Prostate gland (tissue), 2 donors: ENCODE results near the gene ADD1. TPM values are rescaled to one million over a fixed set of nuclear protein-coding genes. Genes with fewer than 3 reads are reported as not detected.
A peak's percentile ranks its signal among the peaks of the same experiment; 100 is the strongest.

Experiments
- DNase-seq: peaks from one replicate; pipeline ENCODE4 v3.0.0-alpha.2; 2019; ENCODE audit warnings: low spot score
- H3K27ac ChIP-seq, 2 donors: fragments of 200-600 bp; sonication (generic); 2 replicates each; pipeline ENCODE4 v1.5.1; 2017 to 2019
- H3K27me3 ChIP-seq: fragments of 200-600 bp; sonication (generic); replicated peaks from 2 replicates; pipeline ENCODE4 v1.5.1; 2019; ENCODE audit not compliant: insufficient read depth
- H3K36me3 ChIP-seq, 2 donors: fragments of 200-600 bp; sonication (generic); 1 replicate in 1 of 2; 2 replicates in 1 of 2; pipeline versions ENCODE4 v1.5.1 to v1.8.1; 2017 to 2019
- H3K4me1 ChIP-seq: fragments of 200-600 bp; sonication (generic); replicated peaks from 2 replicates; pipeline ENCODE4 v1.5.1; 2019
- H3K4me3 ChIP-seq, 2 donors: fragments of 200-600 bp; sonication (generic); 2 replicates each; pipeline ENCODE4 v1.5.1; 2017 to 2019
- H3K9me3 ChIP-seq: fragments of 200-600 bp; sonication (generic); 2 replicates; pipeline ENCODE4 v1.5.1; 2017
- POLR2A ChIP-seq: fragments of 450-650 bp; IDR thresholded peaks from one replicate; pipeline ENCODE4 v1.6.1; 2016; ENCODE audit warnings: antibody characterized with exemption, mild to moderate bottlenecking
- POLR2AphosphoS5 ChIP-seq: sonication (generic); formaldehyde crosslinking; IDR thresholded peaks from one replicate; pipeline ENCODE4 v1.6.1; 2017; ENCODE audit warnings: antibody characterized with exemption
- WGBS: methylation state at CpG from one replicate; pipeline ENCODE4 v1.1.5; 2018; 5-methylcytosine and 5-hydroxymethylcytosine counted together
- intact Hi-C: fragments of 100-400 bp; cut with DNase I; formaldehyde crosslinking; loops from one replicate; pipeline ENCODE4 v1.14.2; 2022
- total RNA-seq, 2 donors: library from RNA; depleted of rRNA; stranded (reverse); fragments of >200 nt; gene quantifications; one replicate each; pipeline ENCODE4 v1.1.0, GENCODE V29; 2016
- TF ChIP-seq, protein P1 (sequence below), 4 experiments: fragments of 200-600 bp in 2 of 4; fragments of 450-650 bp in 2 of 4; sonication (generic) in 2 of 4; IDR thresholded peaks; 1 replicate in 3 of 4; 2 replicates in 1 of 4; pipeline ENCODE4 v1.5.1; 2016 to 2019; ENCODE audit warnings: antibody characterized with exemption in 4 of 4, mild to moderate bottlenecking in 2 of 4, moderate library complexity in 2 of 4

The ADD1 gene
- total RNA-seq, 2 donors from 2014 or later, result 164 to 321 TPM

DNA sequence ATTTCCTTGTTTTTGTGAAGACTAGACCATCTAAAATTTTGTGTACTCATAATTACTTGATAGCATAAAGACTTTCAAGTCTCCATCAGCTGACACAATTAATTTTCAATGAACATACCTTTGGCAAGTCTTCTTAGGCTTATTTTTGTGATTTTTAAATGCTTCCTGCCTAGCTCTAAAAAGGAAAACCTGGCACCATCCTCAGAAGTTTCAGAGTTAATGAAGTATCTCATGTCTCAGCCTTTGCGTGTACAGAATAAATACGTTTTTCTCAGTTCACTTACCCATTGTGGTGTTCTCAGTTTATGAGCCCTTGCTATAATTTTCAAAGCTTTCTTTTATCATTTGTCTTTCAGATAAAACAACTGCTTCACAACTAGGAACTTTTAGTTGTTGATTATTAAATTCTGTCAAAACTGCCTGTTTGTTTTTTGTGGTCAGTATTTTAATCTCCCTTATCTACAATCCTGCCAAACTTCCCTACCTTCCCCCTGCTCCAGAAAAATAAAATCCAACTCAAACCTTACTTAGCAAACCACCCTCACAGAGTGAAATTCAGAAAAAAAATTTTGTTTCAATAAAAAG is 21.6 kb downstream of the ADD1 start:
- H3K27ac ChIP-seq, result no peak overlapping the region
- WGBS, result 14% methylated on average over 2 of the region's 2 CpGs

DNA sequence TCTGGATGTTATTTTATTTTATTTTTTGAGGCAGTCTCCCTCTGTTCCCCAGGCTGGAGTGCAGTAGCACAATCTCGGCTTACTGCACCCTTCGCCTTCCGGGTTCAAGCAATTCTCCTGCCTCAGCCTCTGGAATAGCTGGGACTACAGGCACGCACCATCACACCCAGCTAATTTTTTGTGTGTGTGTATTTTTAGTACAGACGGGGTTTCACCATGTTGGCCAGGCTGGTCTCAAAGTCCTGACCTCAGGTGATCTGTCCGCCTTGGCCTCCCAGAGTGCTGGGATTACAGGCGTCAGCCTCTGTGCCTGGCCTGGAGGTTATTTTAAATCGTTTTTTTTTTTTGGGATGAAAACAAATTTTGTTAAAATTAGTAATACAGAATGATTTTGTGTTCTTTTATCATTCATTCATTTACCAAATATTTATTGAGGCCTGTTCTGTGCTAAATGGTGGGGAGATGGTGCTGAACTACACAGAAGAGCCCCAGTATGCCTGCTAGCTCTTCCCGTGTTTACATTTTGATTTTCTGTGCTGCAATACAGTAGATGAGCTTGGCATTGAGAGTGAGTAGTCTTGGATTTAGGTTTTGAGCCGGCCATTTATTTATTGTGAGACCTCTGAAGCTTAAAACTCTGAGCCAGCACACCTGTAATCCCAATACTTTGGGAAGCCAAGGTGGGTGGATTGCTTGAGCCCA is 22.7 kb downstream of the ADD1 start:
- H3K4me3 ChIP-seq, result no peak overlapping the region
- intact Hi-C loops, result loop anchor here (10.0 kb wide), 1 partner anchor 402 kb away; the partner anchor contains the start of gene RNF4
- TF ChIP-seq POLR2AphosphoS5 (no peak), POLR2A (no peak)
- TF ChIP-seq, protein P1, sequence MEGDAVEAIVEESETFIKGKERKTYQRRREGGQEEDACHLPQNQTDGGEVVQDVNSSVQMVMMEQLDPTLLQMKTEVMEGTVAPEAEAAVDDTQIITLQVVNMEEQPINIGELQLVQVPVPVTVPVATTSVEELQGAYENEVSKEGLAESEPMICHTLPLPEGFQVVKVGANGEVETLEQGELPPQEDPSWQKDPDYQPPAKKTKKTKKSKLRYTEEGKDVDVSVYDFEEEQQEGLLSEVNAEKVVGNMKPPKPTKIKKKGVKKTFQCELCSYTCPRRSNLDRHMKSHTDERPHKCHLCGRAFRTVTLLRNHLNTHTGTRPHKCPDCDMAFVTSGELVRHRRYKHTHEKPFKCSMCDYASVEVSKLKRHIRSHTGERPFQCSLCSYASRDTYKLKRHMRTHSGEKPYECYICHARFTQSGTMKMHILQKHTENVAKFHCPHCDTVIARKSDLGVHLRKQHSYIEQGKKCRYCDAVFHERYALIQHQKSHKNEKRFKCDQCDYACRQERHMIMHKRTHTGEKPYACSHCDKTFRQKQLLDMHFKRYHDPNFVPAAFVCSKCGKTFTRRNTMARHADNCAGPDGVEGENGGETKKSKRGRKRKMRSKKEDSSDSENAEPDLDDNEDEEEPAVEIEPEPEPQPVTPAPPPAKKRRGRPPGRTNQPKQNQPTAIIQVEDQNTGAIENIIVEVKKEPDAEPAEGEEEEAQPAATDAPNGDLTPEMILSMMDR (IDR thresholded peaks at IDR 0.05), result no peak
- no peaks in the 10 kb centered on the region for H3K27me3 ChIP-seq
- no peaks in the 10 kb centered on the region for H3K36me3 ChIP-seq
- H3K9me3 ChIP-seq, result no peaks in the 10 kb centered on the region
- 67% methylated on average over 10 of the region's 10 CpGs for WGBS
- DNase-seq, result no peak
- H3K4me1 ChIP-seq, result peaks cover 18% of the 10 kb centered on the region
- H3K27ac ChIP-seq, result no peak overlapping the region

More for the DNA sequence above, 21.6 kb downstream of the ADD1 start:
- no peak for DNase-seq
- Histone ChIP-seq H3K27me3 (no peaks in the 10 kb centered on the region), H3K4me1 (peaks cover 26% of the 10 kb centered on the region), H3K4me3 (no peak overlapping the region), H3K36me3 (no peaks in the 10 kb centered on the region), H3K9me3 (no peaks in the 10 kb centered on the region)
- TF ChIP-seq, protein P1 (IDR thresholded peaks at IDR 0.05), result no peak
- intact Hi-C loops, result loop anchor here (10.0 kb wide), 1 partner anchor 400 kb away; the partner anchor contains the start of gene RNF4

DNA sequence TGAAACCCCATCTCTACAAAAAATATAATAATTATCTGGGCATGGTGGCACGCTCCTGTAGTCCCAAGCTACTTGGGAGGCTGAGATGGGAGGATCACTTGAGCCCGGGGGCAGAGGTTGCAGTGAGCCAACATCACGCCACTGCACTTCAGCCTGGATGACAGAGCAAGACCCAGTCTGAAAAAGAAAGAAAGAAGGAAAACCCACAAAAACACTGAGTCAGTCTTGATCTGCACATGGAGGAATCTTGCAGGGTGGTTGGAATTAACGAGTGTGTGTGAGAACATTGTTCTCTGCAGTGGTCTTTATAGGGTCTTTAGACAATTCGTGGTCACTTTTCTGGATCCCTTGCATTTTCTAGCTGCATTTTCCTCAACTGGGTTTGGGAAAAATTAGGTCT is 23.2 kb downstream of the ADD1 start:
- TF ChIP-seq POLR2AphosphoS5, result no peak
- TF ChIP-seq, protein P1 (IDR thresholded peaks at IDR 0.05), result no peak
- H3K36me3 ChIP-seq, result no peaks in the 10 kb centered on the region
- WGBS, result 85% methylated on average over 5 of the region's 5 CpGs
- no peak overlapping the region for H3K27ac ChIP-seq
- no peak overlapping the region for H3K4me3 ChIP-seq
- intact Hi-C loops, result loop anchor here (10.0 kb wide), 1 partner anchor 402 kb away; the partner anchor contains the start of gene RNF4
- peaks cover 12% of the 10 kb centered on the region for H3K4me1 ChIP-seq
- H3K27me3 ChIP-seq, result no peaks in the 10 kb centered on the region
- DNase-seq, result no peak
- H3K9me3 ChIP-seq, result no peaks in the 10 kb centered on the region

DNA sequence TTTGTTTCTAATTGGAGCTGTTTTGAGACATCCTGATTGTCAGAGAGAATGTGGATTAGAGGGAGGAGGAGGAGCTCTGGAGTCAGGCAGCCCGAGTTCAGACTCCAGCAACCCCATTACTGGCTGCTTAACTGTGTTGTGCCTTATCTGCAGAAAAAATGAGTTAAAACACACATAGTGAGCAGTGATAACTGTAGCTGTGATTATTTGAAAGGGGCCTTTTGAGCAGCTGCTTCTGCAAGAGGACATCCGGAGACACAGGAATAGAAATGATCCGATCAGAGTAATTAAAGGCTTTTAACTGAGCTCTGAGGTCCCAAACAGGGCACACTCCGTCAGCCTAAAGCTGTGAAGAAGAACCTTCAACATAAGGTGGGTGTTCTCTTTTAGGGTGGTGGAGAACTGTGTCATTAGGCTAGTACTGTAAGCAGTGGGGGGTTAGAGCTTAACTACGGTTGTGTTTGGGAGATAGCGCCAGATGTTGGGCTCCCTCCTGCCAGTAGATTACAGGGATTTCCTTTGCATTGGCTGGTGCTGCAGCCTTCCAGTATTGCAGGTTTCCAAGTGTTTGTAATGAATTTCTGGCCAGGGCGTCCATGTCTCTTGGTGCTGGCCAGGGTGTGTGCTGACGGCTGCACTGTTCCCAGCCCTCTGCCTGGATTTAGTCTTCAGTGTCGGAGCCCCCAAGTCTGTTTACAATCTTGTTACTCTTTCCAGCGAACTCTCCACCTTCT is 24.3 kb downstream of the ADD1 start:
- intact Hi-C loops, result loop anchor here (10.0 kb wide), 1 partner anchor 403 kb away; the partner anchor contains the start of gene RNF4
- no peak for DNase-seq
- H3K27ac ChIP-seq, result peak overlapping the region; percentile 20 to 44
- peak overlapping the region in 1 of 2 donors; percentile 1 for H3K4me3 ChIP-seq
- H3K36me3 ChIP-seq, result no peaks in the 10 kb centered on the region
- 30% methylated on average over 10 of the region's 10 CpGs for whole genome bisulfite sequencing
- H3K9me3 ChIP-seq, result no peaks in the 10 kb centered on the region
- TF ChIP-seq, protein P1 (IDR thresholded peaks at IDR 0.05), result no peak
- no peak for TF ChIP-seq POLR2A
- TF ChIP-seq POLR2AphosphoS5, result no peak
- no peaks in the 10 kb centered on the region for H3K27me3 ChIP-seq
- H3K4me1 ChIP-seq, result peaks cover 12% of the 10 kb centered on the region
